HepG2 (cell line): ENCODE data around the gene MBD4. TPM values are rescaled to one million over a fixed set of nuclear protein-coding genes. Genes with fewer than 3 reads are reported as not detected.

ENCODE experiments used
- FOSL2 ChIP-seq: sonication (generic); formaldehyde crosslinking; IDR thresholded peaks from 2 replicates; pipeline ENCODE4 v1.4.0; 2020; ENCODE audit warnings: missing genetic modification reagents
- HIVEP1 ChIP-seq: sonication (generic); formaldehyde crosslinking; IDR thresholded peaks from 2 replicates; pipeline ENCODE4 v1.4.0; 2020; ENCODE audit warnings: mild to moderate bottlenecking, missing genetic modification reagents
- KDM2A ChIP-seq: sonication (generic); formaldehyde crosslinking; IDR thresholded peaks from 2 replicates; pipeline ENCODE4 v1.4.0; 2020; ENCODE audit warnings: low read depth, missing genetic modification reagents, borderline replicate concordance
- MED1 ChIP-seq: sonication (generic); formaldehyde crosslinking; IDR thresholded peaks from 2 replicates; pipeline ENCODE4 v1.4.0; 2020; ENCODE audit warnings: missing genetic modification reagents
- MED13 ChIP-seq: sonication (generic); formaldehyde crosslinking; IDR thresholded peaks from 2 replicates; pipeline ENCODE4 v1.5.0; 2020; ENCODE audit warnings: missing genetic modification reagents
- MLLT10 ChIP-seq: sonication (generic); formaldehyde crosslinking; IDR thresholded peaks from 2 replicates; pipeline ENCODE4 v1.4.0; 2020; ENCODE audit warnings: missing genetic modification reagents
- NFATC3 ChIP-seq: sonication (generic); formaldehyde crosslinking; IDR thresholded peaks from 2 replicates; pipeline ENCODE4 v1.5.1; 2020; ENCODE audit warnings: mild to moderate bottlenecking, missing genetic modification reagents
- POLR2G ChIP-seq: fragments of 200-400 bp; formaldehyde crosslinking; IDR thresholded peaks from 2 replicates; pipeline ENCODE4 v1.6.1; 2018; ENCODE audit warnings: mild to moderate bottlenecking, low read depth, low read length, moderate library complexity
- RAD21 ChIP-seq: fragments of 450-650 bp; formaldehyde crosslinking; IDR thresholded peaks from 2 replicates; pipeline ENCODE4 v1.5.0; 2020; ENCODE audit warnings: mild to moderate bottlenecking
- ZBTB7B ChIP-seq: sonication (generic); formaldehyde crosslinking; IDR thresholded peaks from 2 replicates; pipeline ENCODE4 v1.4.0; 2020; ENCODE audit warnings: missing genetic modification reagents
- ZNF253 ChIP-seq: sonication (generic); formaldehyde crosslinking; IDR thresholded peaks from 2 replicates; pipeline ENCODE4 v1.8.0; 2022; ENCODE audit warnings: mild to moderate bottlenecking, missing genetic modification reagents, borderline replicate concordance
- ZNF557 ChIP-seq: sonication (generic); formaldehyde crosslinking; IDR thresholded peaks from 2 replicates; pipeline ENCODE4 v1.4.0; 2020; ENCODE audit warnings: missing genetic modification reagents
- ZNF788 ChIP-seq: sonication (generic); formaldehyde crosslinking; IDR thresholded peaks from 2 replicates; pipeline ENCODE4 v1.5.0; 2020; ENCODE audit warnings: mild to moderate bottlenecking, missing genetic modification reagents, borderline replicate concordance
- polyA plus RNA-seq, 8 experiments: library from polyadenylated mRNA; depleted of rRNA in 3 of 8; stranded (reverse) in 7 of 8; unstranded in 1 of 8; fragments of >200 nt; fragmentation: Illumina TruSeq in 4 of 8; extraction: Trizol in 4 of 8; gene quantifications; 2 replicates each; pipeline versions ENCODE4 v1.2.1 to v1.2.3, GENCODE V29; 2011 to 2016; ENCODE audit warnings: low read depth in 4 of 8, missing spikeins in 1 of 8, mixed read lengths in 1 of 8; ENCODE audit not compliant: insufficient read depth in 1 of 8
- total RNA-seq, 5 experiments: library from RNA; depleted of rRNA; stranded (reverse); fragments of >200 nt; fragmentation: Illumina TruSeq; extraction: Trizol; gene quantifications; 2 replicates each; pipeline ENCODE4 v1.2.3, GENCODE V29; 2016; ENCODE audit warnings: low read depth in 1 of 5
- TF ChIP-seq, protein P1 (sequence below): sonication (generic); formaldehyde crosslinking; IDR thresholded peaks from 2 replicates; pipeline ENCODE4 v1.8.0; 2022; ENCODE audit warnings: missing genetic modification reagents, mild to moderate bottlenecking, moderate library complexity, borderline replicate concordance
- TF ChIP-seq, protein P2 (sequence below): IDR thresholded peaks from 2 replicates; pipeline ENCODE4 v1.6.1; 2016; ENCODE audit warnings: control low read depth
- TF ChIP-seq, protein P3 (sequence below): sonication (generic); formaldehyde crosslinking; IDR thresholded peaks from 2 replicates; pipeline ENCODE4 v1.4.0; 2020; ENCODE audit warnings: mild to moderate bottlenecking, missing genetic modification reagents, borderline replicate concordance

MBD4 gene
- total and polyA plus RNA-seq, 2 of the 13 experiments (the other 11 are each of a cell fraction or from before 2014, with no cell fraction given): 14.9 to 25.3 TPM

DNA sequence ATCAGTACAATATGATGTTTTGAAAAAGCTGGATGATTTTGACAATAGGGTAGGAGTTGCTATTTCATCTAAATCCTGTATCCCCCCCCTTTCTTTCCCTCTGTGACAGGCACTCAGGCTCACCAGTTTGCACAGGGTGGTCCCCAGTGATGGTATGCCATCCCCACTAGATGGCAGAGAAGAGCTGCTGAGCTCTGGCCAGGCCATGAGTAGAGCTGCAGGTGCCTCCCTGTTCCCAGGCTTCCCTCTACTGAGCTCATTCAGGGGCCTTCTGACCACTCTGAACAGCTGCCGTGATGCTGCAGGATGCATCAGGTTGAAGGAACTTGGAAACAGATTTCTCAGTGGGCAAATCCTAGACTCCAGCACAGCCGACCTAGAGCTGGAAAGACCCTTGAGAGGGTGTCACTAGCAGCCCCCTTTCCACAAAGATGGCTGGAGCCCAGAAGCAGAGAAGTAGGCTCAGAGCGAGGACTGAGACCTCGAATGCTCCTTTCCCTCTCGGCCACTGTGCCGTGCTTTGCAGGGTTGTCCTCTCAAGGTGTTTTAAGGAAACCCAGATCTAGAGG is 56.4 kb downstream of the MBD4 start (continued):
- peak; percentile 34; the same call in 1 of the 2 replicates for TF ChIP-seq ZNF788
- TF ChIP-seq MED1 (CRISPR knock-in tag): no peak
- TF ChIP-seq, protein P1, sequence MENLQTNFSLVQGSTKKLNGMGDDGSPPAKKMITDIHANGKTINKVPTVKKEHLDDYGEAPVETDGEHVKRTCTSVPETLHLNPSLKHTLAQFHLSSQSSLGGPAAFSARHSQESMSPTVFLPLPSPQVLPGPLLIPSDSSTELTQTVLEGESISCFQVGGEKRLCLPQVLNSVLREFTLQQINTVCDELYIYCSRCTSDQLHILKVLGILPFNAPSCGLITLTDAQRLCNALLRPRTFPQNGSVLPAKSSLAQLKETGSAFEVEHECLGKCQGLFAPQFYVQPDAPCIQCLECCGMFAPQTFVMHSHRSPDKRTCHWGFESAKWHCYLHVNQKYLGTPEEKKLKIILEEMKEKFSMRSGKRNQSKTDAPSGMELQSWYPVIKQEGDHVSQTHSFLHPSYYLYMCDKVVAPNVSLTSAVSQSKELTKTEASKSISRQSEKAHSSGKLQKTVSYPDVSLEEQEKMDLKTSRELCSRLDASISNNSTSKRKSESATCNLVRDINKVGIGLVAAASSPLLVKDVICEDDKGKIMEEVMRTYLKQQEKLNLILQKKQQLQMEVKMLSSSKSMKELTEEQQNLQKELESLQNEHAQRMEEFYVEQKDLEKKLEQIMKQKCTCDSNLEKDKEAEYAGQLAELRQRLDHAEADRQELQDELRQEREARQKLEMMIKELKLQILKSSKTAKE (CRISPR knock-in tag): 0 out of 2 replicates have a peak, but pooled peaks have one; percentile 9
- peak; percentile 41; the same call in 1 of the 2 replicates for TF ChIP-seq KDM2A (CRISPR knock-in tag)
- TF ChIP-seq, protein P2, sequence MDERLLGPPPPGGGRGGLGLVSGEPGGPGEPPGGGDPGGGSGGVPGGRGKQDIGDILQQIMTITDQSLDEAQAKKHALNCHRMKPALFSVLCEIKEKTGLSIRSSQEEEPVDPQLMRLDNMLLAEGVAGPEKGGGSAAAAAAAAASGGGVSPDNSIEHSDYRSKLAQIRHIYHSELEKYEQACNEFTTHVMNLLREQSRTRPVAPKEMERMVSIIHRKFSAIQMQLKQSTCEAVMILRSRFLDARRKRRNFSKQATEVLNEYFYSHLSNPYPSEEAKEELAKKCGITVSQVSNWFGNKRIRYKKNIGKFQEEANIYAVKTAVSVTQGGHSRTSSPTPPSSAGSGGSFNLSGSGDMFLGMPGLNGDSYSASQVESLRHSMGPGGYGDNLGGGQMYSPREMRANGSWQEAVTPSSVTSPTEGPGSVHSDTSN: no peak
- TF ChIP-seq MED13 (CRISPR knock-in tag): no peak
- TF ChIP-seq POLR2G: 0 out of 2 replicates have a peak, but pooled peaks have one; percentile 49
- peak; percentile 13; the same call in 1 of the 2 replicates for TF ChIP-seq FOSL2 (CRISPR knock-in tag)
- no peak for TF ChIP-seq HIVEP1 (CRISPR knock-in tag)
- TF ChIP-seq MLLT10 (CRISPR knock-in tag): no peak
- TF ChIP-seq, protein P3, sequence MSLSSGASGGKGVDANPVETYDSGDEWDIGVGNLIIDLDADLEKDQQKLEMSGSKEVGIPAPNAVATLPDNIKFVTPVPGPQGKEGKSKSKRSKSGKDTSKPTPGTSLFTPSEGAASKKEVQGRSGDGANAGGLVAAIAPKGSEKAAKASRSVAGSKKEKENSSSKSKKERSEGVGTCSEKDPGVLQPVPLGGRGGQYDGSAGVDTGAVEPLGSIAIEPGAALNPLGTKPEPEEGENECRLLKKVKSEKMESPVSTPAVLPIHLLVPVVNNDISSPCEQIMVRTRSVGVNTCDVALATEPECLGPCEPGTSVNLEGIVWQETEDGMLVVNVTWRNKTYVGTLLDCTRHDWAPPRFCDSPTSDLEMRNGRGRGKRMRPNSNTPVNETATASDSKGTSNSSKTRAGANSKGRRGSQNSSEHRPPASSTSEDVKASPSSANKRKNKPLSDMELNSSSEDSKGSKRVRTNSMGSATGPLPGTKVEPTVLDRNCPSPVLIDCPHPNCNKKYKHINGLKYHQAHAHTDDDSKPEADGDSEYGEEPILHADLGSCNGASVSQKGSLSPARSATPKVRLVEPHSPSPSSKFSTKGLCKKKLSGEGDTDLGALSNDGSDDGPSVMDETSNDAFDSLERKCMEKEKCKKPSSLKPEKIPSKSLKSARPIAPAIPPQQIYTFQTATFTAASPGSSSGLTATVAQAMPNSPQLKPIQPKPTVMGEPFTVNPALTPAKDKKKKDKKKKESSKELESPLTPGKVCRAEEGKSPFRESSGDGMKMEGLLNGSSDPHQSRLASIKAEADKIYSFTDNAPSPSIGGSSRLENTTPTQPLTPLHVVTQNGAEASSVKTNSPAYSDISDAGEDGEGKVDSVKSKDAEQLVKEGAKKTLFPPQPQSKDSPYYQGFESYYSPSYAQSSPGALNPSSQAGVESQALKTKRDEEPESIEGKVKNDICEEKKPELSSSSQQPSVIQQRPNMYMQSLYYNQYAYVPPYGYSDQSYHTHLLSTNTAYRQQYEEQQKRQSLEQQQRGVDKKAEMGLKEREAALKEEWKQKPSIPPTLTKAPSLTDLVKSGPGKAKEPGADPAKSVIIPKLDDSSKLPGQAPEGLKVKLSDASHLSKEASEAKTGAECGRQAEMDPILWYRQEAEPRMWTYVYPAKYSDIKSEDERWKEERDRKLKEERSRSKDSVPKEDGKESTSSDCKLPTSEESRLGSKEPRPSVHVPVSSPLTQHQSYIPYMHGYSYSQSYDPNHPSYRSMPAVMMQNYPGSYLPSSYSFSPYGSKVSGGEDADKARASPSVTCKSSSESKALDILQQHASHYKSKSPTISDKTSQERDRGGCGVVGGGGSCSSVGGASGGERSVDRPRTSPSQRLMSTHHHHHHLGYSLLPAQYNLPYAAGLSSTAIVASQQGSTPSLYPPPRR: 0 out of 2 replicates have a peak, but pooled peaks have one; percentile 19
- TF ChIP-seq ZNF557 (CRISPR knock-in tag): no peak
- TF ChIP-seq NFATC3 (CRISPR knock-in tag): no peak
- TF ChIP-seq ZBTB7B (CRISPR knock-in tag): 0 out of 2 replicates have a peak, but pooled peaks have one; percentile 70
- TF ChIP-seq RAD21 (CRISPR knock-in tag): peak; percentile 95
- no peak for TF ChIP-seq ZNF253
